GM23338 (cell line): ENCODE measurements around the gene GHRL.

Source experiments
- CREB1 ChIP-seq: fragments of 250-450 bp; sonication (Bioruptor Pico); IDR thresholded peaks from 2 replicates; pipeline ENCODE4 v1.5.0; 2020; ENCODE audit warnings: low read depth, mild to moderate bottlenecking, moderate library complexity
- TF ChIP-seq, protein P1 (sequence below): IDR thresholded peaks from one replicate; pipeline ENCODE4 v1.6.1; 2018; ENCODE audit warnings: antibody characterized with exemption; ENCODE audit not compliant: unreplicated experiment

DNA sequence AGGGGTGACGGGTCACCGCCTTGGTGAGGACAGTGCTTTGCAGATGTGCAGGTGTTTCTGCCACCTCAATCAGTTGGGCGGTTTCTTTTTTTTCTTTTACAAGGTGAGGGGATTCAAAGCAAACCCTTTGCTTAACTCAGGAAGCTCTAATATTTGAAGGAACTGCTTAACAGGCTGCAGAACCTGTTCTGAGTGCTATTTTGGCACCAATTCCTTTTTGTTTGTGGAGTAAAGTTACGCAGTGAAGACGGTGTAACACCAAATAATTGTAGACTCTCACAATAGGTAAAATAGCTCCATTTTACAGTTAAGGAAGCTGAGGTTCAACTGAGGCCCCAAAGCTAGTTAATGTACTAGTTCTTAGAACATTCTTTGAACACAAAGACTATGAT is 6.6 kb downstream of the GHRL start:
- TF ChIP-seq, protein P1, sequence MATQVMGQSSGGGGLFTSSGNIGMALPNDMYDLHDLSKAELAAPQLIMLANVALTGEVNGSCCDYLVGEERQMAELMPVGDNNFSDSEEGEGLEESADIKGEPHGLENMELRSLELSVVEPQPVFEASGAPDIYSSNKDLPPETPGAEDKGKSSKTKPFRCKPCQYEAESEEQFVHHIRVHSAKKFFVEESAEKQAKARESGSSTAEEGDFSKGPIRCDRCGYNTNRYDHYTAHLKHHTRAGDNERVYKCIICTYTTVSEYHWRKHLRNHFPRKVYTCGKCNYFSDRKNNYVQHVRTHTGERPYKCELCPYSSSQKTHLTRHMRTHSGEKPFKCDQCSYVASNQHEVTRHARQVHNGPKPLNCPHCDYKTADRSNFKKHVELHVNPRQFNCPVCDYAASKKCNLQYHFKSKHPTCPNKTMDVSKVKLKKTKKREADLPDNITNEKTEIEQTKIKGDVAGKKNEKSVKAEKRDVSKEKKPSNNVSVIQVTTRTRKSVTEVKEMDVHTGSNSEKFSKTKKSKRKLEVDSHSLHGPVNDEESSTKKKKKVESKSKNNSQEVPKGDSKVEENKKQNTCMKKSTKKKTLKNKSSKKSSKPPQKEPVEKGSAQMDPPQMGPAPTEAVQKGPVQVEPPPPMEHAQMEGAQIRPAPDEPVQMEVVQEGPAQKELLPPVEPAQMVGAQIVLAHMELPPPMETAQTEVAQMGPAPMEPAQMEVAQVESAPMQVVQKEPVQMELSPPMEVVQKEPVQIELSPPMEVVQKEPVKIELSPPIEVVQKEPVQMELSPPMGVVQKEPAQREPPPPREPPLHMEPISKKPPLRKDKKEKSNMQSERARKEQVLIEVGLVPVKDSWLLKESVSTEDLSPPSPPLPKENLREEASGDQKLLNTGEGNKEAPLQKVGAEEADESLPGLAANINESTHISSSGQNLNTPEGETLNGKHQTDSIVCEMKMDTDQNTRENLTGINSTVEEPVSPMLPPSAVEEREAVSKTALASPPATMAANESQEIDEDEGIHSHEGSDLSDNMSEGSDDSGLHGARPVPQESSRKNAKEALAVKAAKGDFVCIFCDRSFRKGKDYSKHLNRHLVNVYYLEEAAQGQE = no peak
- no peak for TF ChIP-seq CREB1 (CRISPR knock-in tag)
